ENCODE results near the gene ZC3H7B.

GRCh38 chr22:41339823-41340222 lies 38.5 kb downstream of the ZC3H7B start:
- TF ChIP-seq CTCF (IDR thresholded peaks at IDR 0.05; ENCODE audit: extremely low read depth in 1 of 2, insufficient read depth in 1 of 2, low read depth in 1 of 2, low read length in 2 of 2) (no peak), POLR2AphosphoS5 (IDR thresholded peaks at IDR 0.05; ENCODE audit: insufficient read depth, low read depth, low read length) (no peak), POLR2A (IDR thresholded peaks at IDR 0.05; ENCODE audit: low read depth, low read length) (no peak), EZH2 (IDR thresholded peaks at IDR 0.05; ENCODE audit: borderline replicate concordance, low read depth, low read length, severe bottlenecking) (no peak)

All from endothelial cell of umbilical vein (primary cell).